ENCODE data around the gene GPD2.

DNA sequence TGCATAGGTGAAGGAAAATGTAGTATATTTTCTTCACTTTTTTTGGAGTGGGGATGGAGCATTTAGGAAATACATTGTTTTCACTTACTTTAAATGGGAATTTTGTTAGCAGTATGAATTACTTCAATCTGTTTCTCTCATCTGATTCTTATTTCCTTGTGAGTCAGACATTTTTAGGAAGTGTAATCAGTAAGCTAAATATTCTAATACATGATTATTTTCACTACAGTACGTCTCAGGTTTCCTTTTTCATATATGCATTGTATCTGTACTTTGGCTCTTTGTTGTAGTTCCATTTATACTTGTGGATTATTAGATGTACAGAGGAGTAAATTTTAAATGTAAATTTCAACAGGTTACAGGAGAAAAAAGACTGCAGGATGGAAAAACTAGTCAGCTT lies 27.9 kb downstream of the GPD2 start:
- TF ChIP-seq YY1 (IDR thresholded peaks at IDR 0.05; ENCODE audit: insufficient read depth, insufficient read length) (no peak), ZNF274 (IDR thresholded peaks at IDR 0.05; ENCODE audit: low read depth, low read length) (no peak)

Measured in NT2/D1 (cell line).